Measurements from ENCODE around the gene SESN3.

GRCh38 chr11:95163106-95163505 lies 67.9 kb downstream of the SESN3 start:
- TF ChIP-seq EZH2 (IDR thresholded peaks at IDR 0.05) = no peak
- no peak for TF ChIP-seq POLR2AphosphoS5 (IDR thresholded peaks at IDR 0.05; ENCODE audit: borderline replicate concordance, low read depth, low read length)
- no peak for TF ChIP-seq FOXP2 (optimal IDR thresholded peaks at IDR 0.05; ENCODE audit: control extremely low read depth, extremely low read length, insufficient read depth)
